ACC112 (cell line): ENCODE results near the gene BABAM1.
"Not testable (repeated sequence)": the region's sequence is repeated elsewhere in the genome, so short reads cannot be mapped to it uniquely, and the experiment has no call there.

Experiments
- H2AFZ ChIP-seq: fragments of 200-600 bp; sonication (generic); one replicate; pipeline ENCODE4 v1.6.0; 2017; ENCODE audit warnings: antibody characterized with exemption, low read length; ENCODE audit not compliant: unreplicated experiment
- H3K27ac ChIP-seq: fragments of 200-600 bp; sonication (generic); 2 replicates; pipeline ENCODE4 v1.5.1; 2014; ENCODE audit warnings: low read depth, mild to moderate bottlenecking, antibody characterized with exemption, low read length, moderate library complexity
- H3K27me3 ChIP-seq: fragments of 200-600 bp; sonication (generic); 2 replicates; pipeline ENCODE4 v1.6.1; 2014; ENCODE audit warnings: mild to moderate bottlenecking, antibody characterized with exemption, low read length, moderate library complexity, mixed read lengths; ENCODE audit not compliant: insufficient read depth
- H3K36me3 ChIP-seq: fragments of 200-600 bp; sonication (generic); 2 replicates; pipeline ENCODE4 v1.6.1; 2016; ENCODE audit warnings: mild to moderate bottlenecking, antibody characterized with exemption, low read length, moderate library complexity, mixed read lengths; ENCODE audit not compliant: insufficient read depth
- H3K4me1 ChIP-seq: fragments of 200-600 bp; sonication (generic); one replicate; pipeline ENCODE4 v1.6.1; 2016; ENCODE audit warnings: low read length, mixed read lengths; ENCODE audit not compliant: insufficient read depth, unreplicated experiment, control insufficient read depth
- H3K4me3 ChIP-seq: fragments of 200-600 bp; sonication (generic); 2 replicates; pipeline ENCODE4 v1.5.1; 2014; ENCODE audit warnings: mild to moderate bottlenecking, low read depth, low read length
- H3K79me2 ChIP-seq: fragments of 200-600 bp; sonication (generic); one replicate; pipeline ENCODE4 v1.6.0; 2016; ENCODE audit warnings: low read length; ENCODE audit not compliant: control insufficient read depth, unreplicated experiment, insufficient read depth

The BABAM1 gene

DNA sequence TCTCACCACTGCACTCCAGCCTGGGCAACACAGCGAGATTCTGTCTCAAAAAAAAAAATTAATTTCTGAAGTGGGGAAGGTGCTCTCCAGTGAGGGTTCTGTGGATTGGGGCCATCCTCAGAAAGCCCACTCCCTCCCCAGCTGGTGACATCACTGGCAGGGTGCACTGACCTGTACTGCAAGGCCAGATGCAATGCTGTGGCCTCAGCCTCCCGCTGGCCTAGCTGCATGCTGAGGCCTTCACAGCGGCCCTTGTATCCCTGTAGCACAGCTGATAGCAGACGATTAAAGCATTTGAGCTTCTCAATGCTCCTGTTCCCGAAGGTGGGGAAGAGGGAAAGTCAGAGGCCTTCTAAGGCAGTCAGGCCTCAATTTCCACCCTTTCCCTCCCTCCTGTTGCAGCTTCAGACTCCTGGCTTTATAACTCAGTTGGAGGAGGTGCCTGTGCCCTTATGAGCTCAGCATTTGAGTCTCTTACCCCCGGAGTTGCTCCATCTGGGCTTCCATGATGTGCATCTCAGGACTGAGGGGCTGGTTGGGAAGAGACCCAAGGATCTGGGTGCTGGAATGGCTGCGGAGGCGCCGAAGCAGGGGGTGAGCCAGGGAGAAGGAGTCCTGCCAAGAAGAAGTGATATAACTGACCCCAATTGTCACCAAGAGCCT is 8.0 kb upstream of the BABAM1 start:
- Histone ChIP-seq H2AFZ (no peak overlapping the region), H3K4me1 (no peaks in the 10 kb centered on the region), H3K4me3 (no peak overlapping the region)

DNA sequence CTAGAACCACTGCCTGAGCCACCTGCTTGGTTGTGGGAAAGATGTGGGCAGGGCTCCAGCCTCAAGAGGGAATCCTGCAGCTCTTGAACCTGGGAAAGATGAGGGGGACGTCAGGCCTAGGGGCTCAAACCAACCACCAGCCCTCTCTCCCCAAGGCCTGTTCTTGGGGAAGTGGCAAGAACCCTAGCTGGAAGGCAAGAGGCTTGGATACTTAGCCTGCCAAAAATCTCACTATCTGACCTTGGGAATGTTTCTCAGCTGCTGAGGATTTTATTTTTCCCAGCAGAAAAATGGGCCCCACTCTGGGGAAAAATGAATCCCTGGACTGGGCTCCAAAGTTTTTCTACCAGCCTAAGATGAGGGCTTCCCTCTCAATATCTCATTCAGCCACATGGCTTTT is 7.3 kb upstream of the BABAM1 start:
- Histone ChIP-seq H3K27ac (no peak overlapping the region), H3K27me3 (no peaks in the 10 kb centered on the region), H3K36me3 (no peaks in the 10 kb centered on the region), H2AFZ (no peak overlapping the region), H3K79me2 (no peaks in the 10 kb centered on the region), H3K4me3 (no peak overlapping the region), H3K4me1 (no peaks in the 10 kb centered on the region)

More for the DNA sequence above, 8.0 kb upstream of the BABAM1 start:
- no peaks in the 10 kb centered on the region for H3K27me3 ChIP-seq
- no peak overlapping the region for H3K27ac ChIP-seq
- no peaks in the 10 kb centered on the region for H3K36me3 ChIP-seq
- no peaks in the 10 kb centered on the region for H3K79me2 ChIP-seq

DNA sequence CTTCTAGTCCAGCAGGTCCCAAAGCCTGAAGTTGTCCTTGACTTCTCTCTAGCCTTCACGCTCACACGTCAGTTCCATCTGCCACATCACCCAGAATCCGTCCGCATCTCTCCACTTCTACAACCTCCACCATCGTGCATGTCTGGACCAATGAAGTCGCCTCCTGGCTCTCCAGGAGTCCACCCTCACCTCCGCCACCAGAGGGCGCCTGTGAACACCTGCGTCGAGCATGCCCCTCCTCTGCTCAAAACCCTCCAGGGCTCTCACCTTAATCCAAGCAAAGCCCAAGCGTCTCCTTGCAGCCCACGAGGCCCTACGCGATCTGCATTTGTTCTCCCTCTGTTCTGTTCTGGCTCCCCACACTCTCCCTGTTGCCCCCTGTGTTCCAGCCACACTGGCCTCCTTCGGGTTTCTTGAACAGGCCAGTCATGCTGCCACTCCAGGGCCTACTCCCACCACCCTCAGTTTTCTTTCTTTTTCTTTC is 6.4 kb upstream of the BABAM1 start:
- no peaks in the 10 kb centered on the region for H3K36me3 ChIP-seq
- H2AFZ ChIP-seq, result no peak overlapping the region
- H3K79me2 ChIP-seq, result no peaks in the 10 kb centered on the region
- H3K27me3 ChIP-seq, result no peaks in the 10 kb centered on the region
- no peaks in the 10 kb centered on the region for H3K4me1 ChIP-seq
- no peak overlapping the region for H3K4me3 ChIP-seq
- no peak overlapping the region for H3K27ac ChIP-seq

DNA sequence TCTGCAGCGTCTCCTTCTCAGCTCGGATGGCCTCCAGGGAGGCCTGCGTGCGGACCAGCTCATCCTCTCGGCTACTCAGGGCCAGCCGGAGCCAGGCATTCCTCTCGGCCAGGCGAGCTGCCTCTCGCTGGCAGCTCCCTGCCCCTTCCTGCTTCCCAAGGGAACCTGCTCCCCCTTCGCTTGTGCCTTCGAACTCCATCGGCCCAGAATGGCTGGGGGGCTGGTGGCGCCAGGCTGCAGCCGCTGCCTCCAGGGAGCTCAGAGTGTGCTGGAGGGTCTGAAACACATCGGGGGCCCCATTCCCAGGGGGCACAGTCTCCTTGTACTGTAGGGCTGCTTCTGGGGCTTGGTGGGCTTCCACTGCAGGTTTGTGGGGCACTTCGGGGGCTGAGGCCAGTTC is 4.7 kb upstream of the BABAM1 start:
- H3K4me1 ChIP-seq, result no peaks in the 10 kb centered on the region
- H3K36me3 ChIP-seq, result no peaks in the 10 kb centered on the region
- H2AFZ ChIP-seq, result no peak overlapping the region
- H3K79me2 ChIP-seq, result peaks cover 2% of the 10 kb centered on the region
- H3K27me3 ChIP-seq, result no peaks in the 10 kb centered on the region
- no peak overlapping the region for H3K4me3 ChIP-seq
- H3K27ac ChIP-seq, result no peak overlapping the region

DNA sequence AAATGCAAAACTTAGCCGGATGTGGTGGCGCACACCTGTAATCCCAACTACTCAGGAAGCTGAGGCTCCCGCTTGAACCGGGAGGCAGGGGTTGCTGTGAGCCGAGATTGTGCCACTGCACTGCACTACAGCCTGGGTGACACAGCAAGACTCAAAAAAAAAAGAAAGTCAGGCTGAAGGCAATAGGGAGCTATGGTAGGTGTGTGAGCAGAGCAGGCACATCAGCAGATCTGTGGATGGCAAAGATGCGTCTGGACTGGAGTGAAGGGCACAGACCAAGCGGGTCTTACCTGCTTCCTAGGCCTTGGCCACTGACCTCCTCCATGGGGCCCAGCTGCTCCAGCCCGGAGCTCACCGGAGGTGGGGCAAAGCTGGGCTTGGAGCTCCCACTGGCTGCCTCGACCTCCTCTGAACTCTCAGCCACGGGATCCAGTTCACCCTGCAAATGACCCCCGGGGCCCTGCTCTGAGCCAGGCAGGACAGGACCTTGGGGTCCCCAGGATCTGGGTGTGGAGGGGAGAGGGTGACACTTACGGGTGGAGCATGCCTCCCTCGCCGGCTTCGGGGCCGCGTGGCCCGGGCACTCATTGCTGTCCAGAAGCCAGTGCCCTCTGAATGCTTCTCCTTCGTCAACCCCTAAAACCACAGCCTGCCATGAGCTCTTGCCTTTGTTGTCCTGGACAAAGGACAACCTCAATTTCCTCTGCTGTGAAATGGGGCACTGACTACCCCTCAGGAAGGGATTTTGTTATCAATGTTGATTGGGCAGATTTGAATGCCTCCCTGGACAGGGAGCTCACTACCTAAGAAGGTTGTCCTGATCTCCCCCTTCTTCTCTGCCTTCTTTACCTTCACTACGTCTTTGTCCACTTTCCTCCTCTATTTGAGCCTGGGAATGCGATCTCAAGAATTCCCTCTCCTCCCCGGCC is 3.3 kb upstream of the BABAM1 start:
- Histone ChIP-seq H3K4me1 (peaks cover 4% of the 10 kb centered on the region), H3K79me2 (peaks cover 12% of the 10 kb centered on the region), H3K27me3 (no peaks in the 10 kb centered on the region), H3K27ac (no peak overlapping the region), H3K36me3 (no peaks in the 10 kb centered on the region), H2AFZ (no peak overlapping the region), H3K4me3 (no peak overlapping the region)

DNA sequence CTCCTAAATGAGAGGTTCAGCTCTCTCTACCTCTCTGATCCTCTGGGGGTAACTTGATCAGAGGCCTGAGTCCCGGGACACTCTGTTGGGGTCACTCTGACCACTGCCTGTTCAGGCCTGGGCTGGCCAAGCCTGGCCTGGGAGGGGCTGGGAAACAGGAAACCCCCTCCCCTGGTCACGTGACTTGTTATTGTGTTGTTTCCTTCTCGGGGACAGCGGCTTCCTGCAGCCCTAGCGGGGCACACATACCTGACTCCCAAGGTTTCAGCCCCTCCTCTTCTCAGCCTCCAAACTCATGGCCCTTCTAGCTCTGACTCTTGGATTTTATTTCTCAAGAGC is 2.6 kb upstream of the BABAM1 start, which contains the start of gene USHBP1:
Gene USHBP1, minus strand, starts transcription at position 105 of the 339 bp plus-strand sequence. CDS start 446 bp downstream, outside the sequence.
- Histone ChIP-seq H3K36me3 (no peaks in the 10 kb centered on the region), H3K79me2 (peaks cover 13% of the 10 kb centered on the region), H3K27ac (no peak within 1 kb of the TSS), H3K4me3 (no peak within 1 kb of the TSS), H3K4me1 (peaks cover 4% of the 10 kb centered on the region), H2AFZ (no peak within 1 kb of the TSS), H3K27me3 (no peaks in the 10 kb centered on the region)

DNA sequence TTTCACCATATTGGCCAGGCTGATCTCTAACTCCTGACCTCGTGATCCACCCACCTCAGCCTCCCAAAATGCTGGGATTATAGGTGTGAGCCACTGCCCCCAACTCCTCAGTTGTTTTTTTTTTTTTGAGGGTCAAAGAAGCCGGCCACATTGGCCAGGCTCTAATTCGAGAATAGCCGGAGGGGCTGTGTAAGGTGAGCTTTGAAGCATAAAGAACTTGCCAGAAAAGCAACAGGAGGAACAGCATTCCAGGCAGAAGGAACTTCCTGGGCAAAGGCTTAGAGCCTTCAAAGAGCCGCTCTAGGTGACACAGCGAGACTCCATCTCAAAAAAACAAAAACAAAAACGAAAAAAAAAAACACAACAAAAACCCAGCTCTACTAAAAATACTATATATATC is 1.2 kb upstream of the BABAM1 start:
- H3K4me1 ChIP-seq, result peaks cover 4% of the 10 kb centered on the region
- no peak overlapping the region for H3K4me3 ChIP-seq
- no peaks in the 10 kb centered on the region for H3K27me3 ChIP-seq
- H2AFZ ChIP-seq, result no peak overlapping the region
- H3K36me3 ChIP-seq, result no peaks in the 10 kb centered on the region
- no peak overlapping the region for H3K27ac ChIP-seq
- peaks cover 13% of the 10 kb centered on the region for H3K79me2 ChIP-seq

DNA sequence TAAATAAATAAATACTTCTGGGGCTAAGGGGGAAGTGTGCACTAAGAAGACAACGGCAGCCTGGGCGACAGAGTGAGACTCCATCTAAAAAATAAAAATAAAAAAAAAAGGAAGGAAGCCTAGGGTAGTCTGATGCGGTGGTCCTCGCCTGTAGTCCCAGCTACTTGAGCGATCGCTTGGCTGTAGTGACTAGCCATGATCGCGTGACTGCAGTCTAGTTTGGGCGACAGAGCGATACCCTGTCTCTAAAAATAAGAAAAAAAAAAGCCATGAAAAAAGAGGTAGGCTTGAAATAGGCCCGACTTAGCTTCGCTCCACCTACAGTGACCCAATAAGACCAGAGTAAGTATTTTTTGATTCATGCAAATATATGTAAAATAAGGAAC is 661 bp upstream of the BABAM1 start:
- Histone ChIP-seq H3K36me3 (no peaks in the 10 kb centered on the region), H3K27me3 (no peaks in the 10 kb centered on the region), H3K4me3 (no peak overlapping the region), H3K4me1 (peaks cover 4% of the 10 kb centered on the region), H3K27ac (no peak overlapping the region), H2AFZ (peak overlapping the region; percentile 12), H3K79me2 (peaks cover 13% of the 10 kb centered on the region)

DNA sequence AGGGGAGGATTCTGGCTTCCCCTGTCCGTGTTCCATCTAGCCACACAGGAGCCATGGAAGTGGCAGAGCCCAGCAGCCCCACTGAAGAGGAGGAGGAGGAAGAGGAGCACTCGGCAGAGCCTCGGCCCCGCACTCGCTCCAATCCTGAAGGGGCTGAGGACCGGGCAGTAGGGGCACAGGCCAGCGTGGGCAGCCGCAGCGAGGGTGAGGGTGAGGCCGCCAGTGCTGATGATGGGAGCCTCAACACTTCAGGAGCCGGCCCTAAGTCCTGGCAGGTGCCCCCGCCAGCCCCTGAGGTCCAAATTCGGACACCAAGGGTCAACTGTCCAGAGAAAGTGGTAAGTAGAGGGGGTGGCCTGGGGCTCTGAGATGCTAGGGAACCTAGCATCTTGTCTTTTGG is 1.5 kb downstream of the BABAM1 start:
- Histone ChIP-seq H2AFZ (no peak overlapping the region), H3K27ac (no peak overlapping the region), H3K36me3 (no peaks in the 10 kb centered on the region), H3K4me3 (peak overlapping the region; percentile 96; the same call in 1 of the 2 replicates), H3K4me1 (peaks cover 4% of the 10 kb centered on the region), H3K79me2 (peaks cover 13% of the 10 kb centered on the region), H3K27me3 (no peaks in the 10 kb centered on the region)

DNA sequence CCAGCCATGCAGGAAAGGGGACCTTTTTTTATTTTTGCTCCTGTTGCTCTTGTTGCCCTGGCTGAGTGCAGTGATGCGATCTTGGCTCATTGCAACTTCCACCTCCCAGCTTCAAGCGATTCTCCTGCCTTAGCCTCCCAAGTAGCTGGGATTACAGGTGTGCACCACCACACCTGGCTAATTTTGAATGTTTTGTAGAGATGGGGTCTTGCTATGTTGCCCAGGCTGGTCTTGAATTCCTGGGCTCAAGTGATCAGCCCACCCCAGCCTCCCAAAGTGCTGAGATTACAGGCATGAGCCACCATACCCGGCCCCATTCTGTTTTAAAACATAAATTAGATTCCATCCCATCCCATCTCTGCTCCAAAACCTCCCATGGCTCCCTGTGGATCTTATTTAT is 7.6 kb downstream of the BABAM1 start:
- not testable (repeated sequence) for H2AFZ ChIP-seq, H3K4me3 ChIP-seq, H3K79me2 ChIP-seq, H3K4me1 ChIP-seq, H3K27me3 ChIP-seq, H3K27ac ChIP-seq, H3K36me3 ChIP-seq
